GM12873 (cell line): ENCODE data around the gene RB1.

Experiments
- TF ChIP-seq, protein P1 (sequence below): IDR thresholded peaks from 2 replicates; pipeline ENCODE4 v1.5.1; 2012; ENCODE audit warnings: low read depth, mild to moderate bottlenecking, moderate library complexity, low read length, control low read depth; ENCODE audit not compliant: insufficient read depth; ENCODE audit errors: missing control alignments

RB1 gene

DNA sequence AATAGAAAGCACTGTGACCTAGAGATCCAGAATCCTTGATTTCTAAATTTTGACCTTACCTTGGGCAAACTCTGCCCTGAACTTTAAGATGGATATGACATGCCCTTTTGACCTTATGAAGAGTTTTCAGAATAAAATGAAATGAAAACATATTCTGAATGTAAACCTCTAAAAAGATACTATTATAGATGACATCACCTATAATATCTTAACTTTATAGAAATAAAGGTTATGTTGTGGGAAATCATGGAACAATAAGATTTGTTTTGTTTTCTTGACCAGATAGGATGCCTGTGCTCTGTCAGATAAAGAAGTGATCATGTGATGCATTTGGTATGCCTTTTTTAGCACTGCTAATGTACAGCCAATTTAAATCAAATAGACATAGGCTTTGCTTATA is 122.5 kb downstream of the RB1 start:
- TF ChIP-seq, protein P1, sequence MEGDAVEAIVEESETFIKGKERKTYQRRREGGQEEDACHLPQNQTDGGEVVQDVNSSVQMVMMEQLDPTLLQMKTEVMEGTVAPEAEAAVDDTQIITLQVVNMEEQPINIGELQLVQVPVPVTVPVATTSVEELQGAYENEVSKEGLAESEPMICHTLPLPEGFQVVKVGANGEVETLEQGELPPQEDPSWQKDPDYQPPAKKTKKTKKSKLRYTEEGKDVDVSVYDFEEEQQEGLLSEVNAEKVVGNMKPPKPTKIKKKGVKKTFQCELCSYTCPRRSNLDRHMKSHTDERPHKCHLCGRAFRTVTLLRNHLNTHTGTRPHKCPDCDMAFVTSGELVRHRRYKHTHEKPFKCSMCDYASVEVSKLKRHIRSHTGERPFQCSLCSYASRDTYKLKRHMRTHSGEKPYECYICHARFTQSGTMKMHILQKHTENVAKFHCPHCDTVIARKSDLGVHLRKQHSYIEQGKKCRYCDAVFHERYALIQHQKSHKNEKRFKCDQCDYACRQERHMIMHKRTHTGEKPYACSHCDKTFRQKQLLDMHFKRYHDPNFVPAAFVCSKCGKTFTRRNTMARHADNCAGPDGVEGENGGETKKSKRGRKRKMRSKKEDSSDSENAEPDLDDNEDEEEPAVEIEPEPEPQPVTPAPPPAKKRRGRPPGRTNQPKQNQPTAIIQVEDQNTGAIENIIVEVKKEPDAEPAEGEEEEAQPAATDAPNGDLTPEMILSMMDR = no peak

- TF ChIP-seq, protein P1 = no peak
These were observed 125.5 kb downstream of the RB1 start for GRCh38 chr13:48429036-48429435.

GRCh38 chr13:48429886-48430285 is 126.3 kb downstream of the RB1 start:
- TF ChIP-seq, protein P1 = no peak

DNA sequence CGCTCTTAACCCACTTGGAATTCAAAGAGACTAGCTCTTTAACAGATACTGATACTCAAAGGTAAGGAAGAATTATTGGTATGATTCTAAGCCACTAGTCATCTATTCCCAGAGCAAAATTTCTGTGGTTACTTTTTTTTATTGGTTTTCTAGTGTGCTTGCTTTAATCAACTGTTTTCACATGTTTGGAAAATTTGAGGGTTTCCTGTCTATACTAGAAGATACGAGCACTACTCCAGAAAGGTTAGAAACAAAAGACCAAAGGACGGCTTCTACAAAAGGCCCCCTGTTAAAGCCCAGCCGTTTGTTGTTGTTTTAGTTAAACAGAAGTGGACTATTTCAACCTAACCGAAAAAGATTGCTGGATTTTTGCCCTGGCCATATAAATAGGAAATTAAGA is 127.9 kb downstream of the RB1 start:
- TF ChIP-seq, protein P1 = no peak

- TF ChIP-seq, protein P1 = no peak
These were observed 128.6 kb downstream of the RB1 start for GRCh38 chr13:48431987-48432615.

- TF ChIP-seq, protein P1 = no peak
These were observed 130.6 kb downstream of the RB1 start for GRCh38 chr13:48434200-48434599.

GRCh38 chr13:48436661-48437288 is 133.2 kb downstream of the RB1 start:
- TF ChIP-seq, protein P1 = no peak
